ENCODE measurements around the gene HHIPL1.

Gene HHIPL1

GRCh38 chr14:99612071-99612737 lies 32.7 kb upstream of the HHIPL1 start:
- no peak for DNase-seq

GRCh38 chr14:99612738-99613330 lies 32.1 kb upstream of the HHIPL1 start:
- DNase-seq, result no peak

GRCh38 chr14:99615497-99616157 lies 29.3 kb upstream of the HHIPL1 start:
- DNase-seq, result no peak

- no peak for DNase-seq
Measured at GRCh38 chr14:99616832-99617800, 27.8 kb upstream of the HHIPL1 start.

GRCh38 chr14:99619835-99620834 lies 24.8 kb upstream of the HHIPL1 start:
- no peak for DNase-seq

- no peak for DNase-seq
Measured at GRCh38 chr14:99621948-99622347, 23.0 kb upstream of the HHIPL1 start.

- DNase-seq, result no peak
Measured at GRCh38 chr14:99624024-99624423, 20.9 kb upstream of the HHIPL1 start.

GRCh38 chr14:99624971-99625370 lies 20.0 kb upstream of the HHIPL1 start:
- DNase-seq, result no peak

GRCh38 chr14:99625476-99625875 lies 19.5 kb upstream of the HHIPL1 start:
- no peak for DNase-seq

GRCh38 chr14:99626041-99626648 lies 18.8 kb upstream of the HHIPL1 start:
- DNase-seq, result no peak

- DNase-seq, result no peak
Measured at GRCh38 chr14:99627100-99627499, 17.8 kb upstream of the HHIPL1 start.

GRCh38 chr14:99627510-99628381 lies 17.2 kb upstream of the HHIPL1 start:
- DNase-seq, result no peak

GRCh38 chr14:99628887-99629618 lies 15.9 kb upstream of the HHIPL1 start:
- peak; percentile 48 for DNase-seq

- DNase-seq, result no peak
Measured at GRCh38 chr14:99630202-99630601, 14.7 kb upstream of the HHIPL1 start.

GRCh38 chr14:99632410-99633035 lies 12.4 kb upstream of the HHIPL1 start:
- DNase-seq, result no peak

- no peak for DNase-seq
Measured at GRCh38 chr14:99633141-99633540, 11.8 kb upstream of the HHIPL1 start.

GRCh38 chr14:99633918-99634317 lies 11.0 kb upstream of the HHIPL1 start:
- DNase-seq, result no peak

GRCh38 chr14:99634443-99634842 lies 10.5 kb upstream of the HHIPL1 start:
- DNase-seq, result no peak

- no peak for DNase-seq
Measured at GRCh38 chr14:99635116-99635515, 9.8 kb upstream of the HHIPL1 start.

Measured in CD4-positive, alpha-beta T cell treated with Interferon gamma for 1 hour (primary cell).